ENCODE data around the gene C1orf35. TPM values are rescaled to one million over a fixed set of nuclear protein-coding genes. Genes with fewer than 3 reads are reported as not detected.

Gene C1orf35
- total RNA-seq, 1 donor from 2014 or later: 21.9 TPM

GRCh38 chr1:228105270-228105995 lies 2.3 kb upstream of the C1orf35 start:
- Mint-ChIP-seq H3K4me1 (ENCODE audit: low read depth, unreplicated experiment) (peaks cover 3% of the 10 kb centered on the region), H3K27me3 (ENCODE audit: unreplicated experiment) (peaks cover 12% of the 10 kb centered on the region), H3K4me3 (ENCODE audit: unreplicated experiment) (no peak overlapping the region), H3K36me3 (ENCODE audit: unreplicated experiment) (no peaks in the 10 kb centered on the region), H3K27ac (ENCODE audit: unreplicated experiment) (no peak overlapping the region), H3K9me3 (ENCODE audit: unreplicated experiment) (peaks cover 15% of the 10 kb centered on the region)
- no peak for TF ChIP-seq CTCF (IDR thresholded peaks at IDR 0.05; ENCODE audit: partially characterized antibody, unreplicated experiment)
- no peak for DNase-seq

- no peak for TF ChIP-seq CTCF (IDR thresholded peaks at IDR 0.05; ENCODE audit: partially characterized antibody, unreplicated experiment)
- no peak for DNase-seq
- Mint-ChIP-seq H3K9me3 (ENCODE audit: unreplicated experiment) (peaks cover 12% of the 10 kb centered on the region), H3K27ac (ENCODE audit: unreplicated experiment) (peak overlapping the region; percentile 6), H3K27me3 (ENCODE audit: unreplicated experiment) (peaks cover 10% of the 10 kb centered on the region), H3K36me3 (ENCODE audit: unreplicated experiment) (no peaks in the 10 kb centered on the region), H3K4me3 (ENCODE audit: unreplicated experiment) (peak overlapping the region; percentile 64), H3K4me1 (ENCODE audit: low read depth, unreplicated experiment) (peaks cover 3% of the 10 kb centered on the region)
Measured at GRCh38 chr1:228104526-228105269, 1.6 kb upstream of the C1orf35 start.

- Mint-ChIP-seq H3K4me1 (ENCODE audit: low read depth, unreplicated experiment) (no peaks in the 10 kb centered on the region), H3K27me3 (ENCODE audit: unreplicated experiment) (peaks cover 13% of the 10 kb centered on the region), H3K27ac (ENCODE audit: unreplicated experiment) (no peak overlapping the region), H3K36me3 (ENCODE audit: unreplicated experiment) (no peaks in the 10 kb centered on the region), H3K4me3 (ENCODE audit: unreplicated experiment) (peak overlapping the region; percentile 67), H3K9me3 (ENCODE audit: unreplicated experiment) (peaks cover 9% of the 10 kb centered on the region)
- peak; percentile 9 for TF ChIP-seq CTCF (IDR thresholded peaks at IDR 0.05; ENCODE audit: partially characterized antibody, unreplicated experiment)
- peak; percentile 80 for DNase-seq
Measured at GRCh38 chr1:228101994-228102790, 933 bp downstream of the C1orf35 start.

- H3K27me3 Mint-ChIP-seq (ENCODE audit: unreplicated experiment): peaks cover 13% of the 10 kb centered on the region
- H3K36me3 Mint-ChIP-seq (ENCODE audit: unreplicated experiment): no peaks in the 10 kb centered on the region
- H3K27ac Mint-ChIP-seq (ENCODE audit: unreplicated experiment): no peak overlapping the region
- peak overlapping the region; percentile 71 for H3K4me3 Mint-ChIP-seq (ENCODE audit: unreplicated experiment)
- H3K4me1 Mint-ChIP-seq (ENCODE audit: low read depth, unreplicated experiment): no peaks in the 10 kb centered on the region
- TF ChIP-seq CTCF (IDR thresholded peaks at IDR 0.05; ENCODE audit: partially characterized antibody, unreplicated experiment): no peak
- peaks cover 9% of the 10 kb centered on the region for H3K9me3 Mint-ChIP-seq (ENCODE audit: unreplicated experiment)
- no peak for DNase-seq
Measured at GRCh38 chr1:228101614-228101993, 1.5 kb downstream of the C1orf35 start.
